Measurements from ENCODE around the gene ITGA2B.

DNA sequence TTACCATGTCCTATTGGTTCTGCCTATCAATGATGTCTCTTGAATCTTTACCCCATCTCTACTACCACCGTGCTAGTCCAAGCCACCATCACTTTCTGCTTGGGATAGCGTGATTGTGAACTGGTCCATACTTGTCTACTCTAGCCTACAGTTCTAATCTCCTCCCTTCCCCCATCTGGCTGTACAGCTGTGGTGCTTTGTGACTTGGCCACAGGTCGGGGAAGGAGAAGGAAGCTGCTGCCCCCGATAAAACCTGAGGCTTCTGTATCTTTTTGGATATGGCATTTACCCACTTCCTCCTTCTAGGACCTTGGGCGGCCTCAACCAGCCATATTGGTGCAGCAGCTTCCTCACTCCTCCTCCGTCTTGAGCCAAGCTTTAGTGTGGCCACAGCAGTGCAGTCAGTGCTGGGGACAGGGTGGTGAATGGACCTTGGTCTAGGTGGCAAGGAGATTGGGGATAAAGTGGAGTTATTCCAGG lies 314 bp upstream of the ITGA2B start:
- TF ChIP-seq, protein P1, sequence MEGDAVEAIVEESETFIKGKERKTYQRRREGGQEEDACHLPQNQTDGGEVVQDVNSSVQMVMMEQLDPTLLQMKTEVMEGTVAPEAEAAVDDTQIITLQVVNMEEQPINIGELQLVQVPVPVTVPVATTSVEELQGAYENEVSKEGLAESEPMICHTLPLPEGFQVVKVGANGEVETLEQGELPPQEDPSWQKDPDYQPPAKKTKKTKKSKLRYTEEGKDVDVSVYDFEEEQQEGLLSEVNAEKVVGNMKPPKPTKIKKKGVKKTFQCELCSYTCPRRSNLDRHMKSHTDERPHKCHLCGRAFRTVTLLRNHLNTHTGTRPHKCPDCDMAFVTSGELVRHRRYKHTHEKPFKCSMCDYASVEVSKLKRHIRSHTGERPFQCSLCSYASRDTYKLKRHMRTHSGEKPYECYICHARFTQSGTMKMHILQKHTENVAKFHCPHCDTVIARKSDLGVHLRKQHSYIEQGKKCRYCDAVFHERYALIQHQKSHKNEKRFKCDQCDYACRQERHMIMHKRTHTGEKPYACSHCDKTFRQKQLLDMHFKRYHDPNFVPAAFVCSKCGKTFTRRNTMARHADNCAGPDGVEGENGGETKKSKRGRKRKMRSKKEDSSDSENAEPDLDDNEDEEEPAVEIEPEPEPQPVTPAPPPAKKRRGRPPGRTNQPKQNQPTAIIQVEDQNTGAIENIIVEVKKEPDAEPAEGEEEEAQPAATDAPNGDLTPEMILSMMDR (IDR thresholded peaks at IDR 0.05) = no peak
- TF ChIP-seq POLR2A (IDR thresholded peaks at IDR 0.05) (no peak), EP300 (IDR thresholded peaks at IDR 0.05) (no peak)
